Measurements from ENCODE around the gene PCBP3.

PCBP3 gene

DNA sequence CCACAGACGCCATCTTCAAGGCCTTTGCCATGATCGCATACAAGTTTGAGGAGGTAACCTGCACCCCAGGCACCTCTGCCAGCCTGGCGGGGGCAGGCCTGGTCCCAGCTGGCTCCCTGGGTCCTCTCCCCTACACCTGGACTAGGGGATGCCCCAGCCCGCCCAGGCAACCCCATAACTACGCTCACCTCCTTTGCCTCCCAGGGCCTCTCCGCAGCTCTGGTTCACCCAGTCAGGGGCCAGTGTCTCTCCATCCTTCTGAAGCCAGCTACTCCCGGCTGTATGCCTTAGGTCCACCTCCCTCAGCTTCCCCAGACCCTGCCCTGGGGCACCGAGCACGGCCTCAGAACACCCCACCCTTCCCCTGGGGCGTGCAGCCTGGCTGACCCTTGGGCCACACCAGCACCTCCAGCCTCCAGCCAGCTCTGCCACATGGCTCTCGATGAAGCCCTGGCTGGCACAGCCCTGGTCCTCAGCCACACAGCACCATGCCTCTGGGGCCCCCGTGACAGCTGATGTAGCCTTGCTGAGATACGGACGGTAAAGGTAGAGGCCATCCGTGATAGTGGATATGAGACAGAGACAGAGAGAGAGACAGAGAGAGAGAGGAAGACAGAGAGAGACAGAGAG is 257.7 kb downstream of the PCBP3 start:
- Mint-ChIP-seq H3K4me1 (ENCODE audit: low read depth in 2 of 2) (no peaks in the 10 kb centered on the region), H3K4me3 (no peak overlapping the region), H3K36me3 (ENCODE audit: insufficient read depth) (peaks cover 4% of the 10 kb centered on the region)

GRCh38 chr21:45902292-45902995 is 258.9 kb downstream of the PCBP3 start:
- no peak for ATAC-seq (replicated peaks)
- H3K27me3 Mint-ChIP-seq, result peaks cover 4 to 36% of the 10 kb centered on the region in 2 donors
- no peaks in the 10 kb centered on the region for H3K4me1 Mint-ChIP-seq (ENCODE audit: low read depth in 2 of 2)
- no peak for DNase-seq
- H3K4me3 Mint-ChIP-seq, result no peak overlapping the region
- no peak overlapping the region for H3K27ac Mint-ChIP-seq
- H3K9me3 Mint-ChIP-seq, result no peaks in the 10 kb centered on the region
- no peaks in the 10 kb centered on the region for H3K36me3 Mint-ChIP-seq (ENCODE audit: insufficient read depth)

More for the DNA sequence above, 257.7 kb downstream of the PCBP3 start:
- no peak overlapping the region for H3K27ac Mint-ChIP-seq
- H3K9me3 Mint-ChIP-seq, result no peaks in the 10 kb centered on the region
- peaks cover 0 to 28% of the 10 kb centered on the region in 2 donors for H3K27me3 Mint-ChIP-seq
- DNase-seq, result no peak
- no peak for ATAC-seq (replicated peaks)

DNA sequence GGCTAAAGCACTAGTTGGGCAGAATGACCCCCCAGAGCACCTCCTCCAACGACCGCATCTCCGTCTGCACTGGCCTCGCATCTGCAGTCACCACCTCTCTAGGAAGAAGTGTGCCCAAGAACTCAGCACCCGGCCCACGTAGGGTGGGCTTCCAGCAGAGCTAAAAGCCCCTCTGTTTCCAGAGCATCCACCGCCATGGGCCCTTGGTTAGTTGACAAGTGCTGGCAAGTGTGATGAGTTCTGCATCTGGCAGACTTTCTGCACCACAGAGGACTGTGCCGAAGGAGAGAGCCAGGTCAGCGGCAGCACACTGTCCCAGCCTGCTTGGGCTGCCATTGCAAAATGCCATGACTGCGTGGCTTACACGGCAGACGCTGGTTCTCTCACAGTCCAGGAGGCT is 261.7 kb downstream of the PCBP3 start:
- no peak overlapping the region for H3K27ac Mint-ChIP-seq
- peaks cover 0 to 3% of the 10 kb centered on the region in 2 donors for H3K4me1 Mint-ChIP-seq (ENCODE audit: low read depth in 2 of 2)
- peaks cover 4 to 30% of the 10 kb centered on the region in 2 donors for H3K27me3 Mint-ChIP-seq
- H3K9me3 Mint-ChIP-seq, result no peaks in the 10 kb centered on the region
- H3K36me3 Mint-ChIP-seq (ENCODE audit: insufficient read depth), result no peaks in the 10 kb centered on the region
- no peak overlapping the region for H3K4me3 Mint-ChIP-seq
- DNase-seq (no peak), ATAC-seq (replicated peaks) (no peak)

DNA sequence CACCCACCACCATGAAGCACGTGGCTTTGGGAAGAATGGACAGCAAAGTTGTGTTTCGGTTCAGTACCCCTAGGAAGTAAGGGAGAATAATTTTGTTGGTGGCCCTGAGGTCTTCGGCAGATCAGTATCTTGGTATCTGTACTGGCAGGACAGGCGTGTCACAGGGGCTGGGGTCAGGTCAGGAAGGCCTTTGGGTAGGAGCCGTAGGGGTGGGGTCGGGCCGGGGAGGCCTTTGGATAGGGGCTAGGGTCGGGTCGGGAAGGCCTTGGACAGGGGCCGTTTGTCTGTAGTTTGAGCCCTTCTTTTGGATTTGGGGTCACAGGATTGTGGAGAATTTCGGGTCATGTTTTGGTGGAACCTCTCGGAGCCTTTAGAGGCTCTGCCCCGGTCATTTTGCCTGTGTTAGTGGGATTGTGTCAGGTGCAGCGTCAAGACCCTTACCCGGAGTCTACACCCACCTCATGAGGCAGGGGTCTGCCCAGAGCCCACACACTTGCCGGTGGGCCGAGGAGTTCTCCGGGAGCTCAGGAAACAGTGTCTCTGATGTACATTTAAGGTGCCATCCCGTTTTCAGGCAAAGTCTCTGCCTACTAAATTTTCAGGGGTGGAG is 262.8 kb downstream of the PCBP3 start:
- Mint-ChIP-seq H3K27me3 (peaks cover 7 to 40% of the 10 kb centered on the region in 2 donors), H3K4me3 (no peak overlapping the region), H3K36me3 (ENCODE audit: insufficient read depth) (no peaks in the 10 kb centered on the region), H3K4me1 (ENCODE audit: low read depth in 2 of 2) (peaks cover 0 to 3% of the 10 kb centered on the region in 2 donors), H3K9me3 (no peaks in the 10 kb centered on the region), H3K27ac (no peak overlapping the region)
- DNase-seq, result no peak
- no peak for ATAC-seq (replicated peaks)

GRCh38 chr21:45906859-45907258 is 263.3 kb downstream of the PCBP3 start:
- H3K27ac Mint-ChIP-seq, result no peak overlapping the region
- DNase-seq, result no peak
- no peak for ATAC-seq (replicated peaks)
- no peaks in the 10 kb centered on the region for H3K9me3 Mint-ChIP-seq
- peaks cover 0 to 3% of the 10 kb centered on the region in 2 donors for H3K4me1 Mint-ChIP-seq (ENCODE audit: low read depth in 2 of 2)
- H3K4me3 Mint-ChIP-seq, result no peak overlapping the region
- H3K36me3 Mint-ChIP-seq (ENCODE audit: insufficient read depth), result no peaks in the 10 kb centered on the region
- peaks cover 11 to 42% of the 10 kb centered on the region in 2 donors for H3K27me3 Mint-ChIP-seq

DNA sequence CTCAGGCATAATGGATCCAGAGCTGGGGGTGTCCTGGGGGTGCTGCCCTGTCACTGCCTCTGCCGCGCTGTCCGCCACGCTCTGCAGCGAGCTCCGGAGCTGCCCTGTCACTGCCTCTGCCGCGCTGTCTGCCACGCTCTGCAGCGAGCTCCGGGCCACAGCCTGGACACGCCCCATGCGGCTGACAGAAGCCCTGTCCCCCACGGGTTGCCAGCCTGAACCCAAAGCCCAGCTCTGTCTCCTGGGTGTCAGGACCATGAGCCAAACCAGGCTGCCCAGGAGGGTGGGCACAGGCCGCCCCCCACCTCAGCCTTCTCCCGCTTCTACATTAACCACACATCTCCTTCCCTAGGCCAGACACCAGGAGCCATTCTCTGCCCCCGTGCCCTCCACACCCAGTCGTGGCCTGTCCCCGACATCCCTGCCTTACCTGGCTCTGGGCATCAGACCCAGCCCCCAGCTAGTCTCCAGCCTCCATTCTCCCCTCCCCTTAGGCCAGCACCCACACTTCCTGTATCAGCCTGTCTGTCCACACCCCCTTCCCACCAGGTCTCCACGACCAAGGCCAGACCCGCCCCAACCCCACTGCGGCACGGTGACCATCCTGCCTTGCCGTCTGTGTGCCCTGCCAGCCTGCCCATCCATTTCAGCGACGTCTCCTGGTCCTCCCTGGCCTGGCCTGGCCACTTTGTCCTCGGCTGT is 265.2 kb downstream of the PCBP3 start:
- ATAC-seq (replicated peaks), result no peak
- H3K4me1 Mint-ChIP-seq (ENCODE audit: low read depth in 2 of 2), result peaks cover 0 to 3% of the 10 kb centered on the region in 2 donors
- peaks cover 11 to 53% of the 10 kb centered on the region in 2 donors for H3K27me3 Mint-ChIP-seq
- H3K4me3 Mint-ChIP-seq, result no peak overlapping the region
- H3K9me3 Mint-ChIP-seq, result no peaks in the 10 kb centered on the region
- H3K36me3 Mint-ChIP-seq (ENCODE audit: insufficient read depth), result no peaks in the 10 kb centered on the region
- DNase-seq, result no peak
- no peak overlapping the region for H3K27ac Mint-ChIP-seq

DNA sequence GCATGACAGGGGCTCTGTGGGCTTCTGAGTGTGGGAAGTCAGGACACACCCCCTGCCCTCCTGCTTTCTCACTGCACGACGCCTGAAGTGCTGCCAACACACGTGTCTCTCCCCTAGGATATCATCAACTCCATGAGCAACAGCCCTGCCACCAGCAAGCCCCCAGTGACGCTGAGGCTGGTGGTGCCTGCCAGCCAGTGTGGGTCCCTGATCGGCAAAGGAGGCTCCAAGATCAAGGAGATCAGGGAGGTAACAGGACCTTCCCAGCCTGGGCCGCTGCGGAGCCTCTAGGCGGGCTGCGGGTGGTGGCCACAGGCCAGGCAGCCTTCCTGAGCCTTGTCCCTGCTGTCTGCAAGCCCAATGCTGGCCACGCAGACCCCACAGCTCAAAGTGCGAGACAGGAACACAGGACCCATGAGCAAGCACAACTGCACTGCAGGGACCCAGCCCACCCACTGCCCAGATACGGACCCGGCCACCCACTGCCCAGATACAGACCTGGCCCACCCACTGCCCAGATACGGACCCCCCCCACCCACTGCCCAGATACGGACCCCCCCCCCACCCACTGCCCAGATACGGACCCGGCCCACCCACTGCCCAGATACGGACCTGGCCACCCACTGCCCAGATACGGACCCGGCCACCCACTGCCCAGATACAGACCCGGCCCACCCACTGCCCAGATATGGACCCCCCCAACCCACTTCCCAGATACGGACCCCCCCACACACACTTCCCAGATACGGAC is 265.9 kb downstream of the PCBP3 start:
- H3K36me3 Mint-ChIP-seq (ENCODE audit: insufficient read depth), result no peaks in the 10 kb centered on the region
- H3K27me3 Mint-ChIP-seq, result peaks cover 11 to 60% of the 10 kb centered on the region in 2 donors
- no peak overlapping the region for H3K4me3 Mint-ChIP-seq
- H3K4me1 Mint-ChIP-seq (ENCODE audit: low read depth in 2 of 2), result peaks cover 0 to 3% of the 10 kb centered on the region in 2 donors
- ATAC-seq (replicated peaks) (no peak), DNase-seq (no peak)
- H3K27ac Mint-ChIP-seq, result no peak overlapping the region
- no peaks in the 10 kb centered on the region for H3K9me3 Mint-ChIP-seq

- H3K27me3 Mint-ChIP-seq, result peaks cover 11 to 67% of the 10 kb centered on the region in 2 donors
- H3K4me3 Mint-ChIP-seq, result no peak overlapping the region
- no peaks in the 10 kb centered on the region for H3K36me3 Mint-ChIP-seq (ENCODE audit: insufficient read depth)
- DNase-seq (no peak), ATAC-seq (replicated peaks) (no peak)
- H3K4me1 Mint-ChIP-seq (ENCODE audit: low read depth in 2 of 2), result peaks cover 0 to 3% of the 10 kb centered on the region in 2 donors
- H3K9me3 Mint-ChIP-seq, result no peaks in the 10 kb centered on the region
- no peak overlapping the region for H3K27ac Mint-ChIP-seq
Observed at GRCh38 chr21:45910155-45910547, 266.6 kb downstream of the PCBP3 start.

- ATAC-seq (replicated peaks), result no peak
- Mint-ChIP-seq H3K27ac (no peak overlapping the region), H3K9me3 (no peaks in the 10 kb centered on the region), H3K36me3 (ENCODE audit: insufficient read depth) (no peaks in the 10 kb centered on the region), H3K4me3 (no peak overlapping the region), H3K4me1 (ENCODE audit: low read depth in 2 of 2) (peaks cover 0 to 3% of the 10 kb centered on the region in 2 donors), H3K27me3 (peaks cover 11 to 72% of the 10 kb centered on the region in 2 donors)
- no peak for DNase-seq
Observed at GRCh38 chr21:45910548-45911221, 267.2 kb downstream of the PCBP3 start.

DNA sequence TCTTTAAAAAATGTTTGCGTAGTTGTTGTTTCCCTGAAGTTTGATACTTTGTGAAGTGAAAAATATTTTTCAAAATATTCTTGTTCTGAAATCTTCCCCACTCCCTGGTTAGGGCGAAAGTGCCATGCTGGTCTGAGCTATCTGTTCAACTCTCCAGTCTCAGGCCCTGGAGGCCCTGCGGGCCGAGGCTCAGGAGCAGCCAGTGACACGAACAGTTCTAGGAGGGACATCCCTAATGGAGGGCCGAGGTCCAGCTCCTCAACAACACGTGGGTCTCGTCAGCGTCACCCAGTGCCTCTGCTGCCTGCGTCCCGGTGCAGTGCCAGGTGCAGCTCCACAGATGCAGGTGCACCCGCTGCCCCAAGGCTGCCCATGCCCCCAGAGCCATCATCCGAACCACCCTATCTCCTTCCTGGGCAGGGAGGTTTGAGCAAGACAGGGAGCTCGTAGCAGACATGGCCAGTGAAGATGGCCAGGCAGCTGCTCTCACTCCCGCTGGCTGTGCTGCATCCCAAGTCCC is 268.3 kb downstream of the PCBP3 start:
- Mint-ChIP-seq H3K36me3 (ENCODE audit: insufficient read depth) (no peaks in the 10 kb centered on the region), H3K27me3 (peaks cover 7 to 72% of the 10 kb centered on the region in 2 donors), H3K27ac (no peak overlapping the region), H3K4me3 (no peak overlapping the region), H3K4me1 (ENCODE audit: low read depth in 2 of 2) (peaks cover 0 to 3% of the 10 kb centered on the region in 2 donors), H3K9me3 (no peaks in the 10 kb centered on the region)
- DNase-seq (no peak), ATAC-seq (replicated peaks) (no peak)

GRCh38 chr21:45912611-45913417 is 269.3 kb downstream of the PCBP3 start:
- peaks cover 7 to 74% of the 10 kb centered on the region in 2 donors for H3K27me3 Mint-ChIP-seq
- DNase-seq, result no peak
- H3K4me3 Mint-ChIP-seq, result no peak overlapping the region
- H3K4me1 Mint-ChIP-seq (ENCODE audit: low read depth in 2 of 2), result peaks cover 0 to 3% of the 10 kb centered on the region in 2 donors
- no peaks in the 10 kb centered on the region for H3K9me3 Mint-ChIP-seq
- H3K36me3 Mint-ChIP-seq (ENCODE audit: insufficient read depth), result peaks cover 3% of the 10 kb centered on the region
- no peak for ATAC-seq (replicated peaks)
- H3K27ac Mint-ChIP-seq, result no peak overlapping the region

DNA sequence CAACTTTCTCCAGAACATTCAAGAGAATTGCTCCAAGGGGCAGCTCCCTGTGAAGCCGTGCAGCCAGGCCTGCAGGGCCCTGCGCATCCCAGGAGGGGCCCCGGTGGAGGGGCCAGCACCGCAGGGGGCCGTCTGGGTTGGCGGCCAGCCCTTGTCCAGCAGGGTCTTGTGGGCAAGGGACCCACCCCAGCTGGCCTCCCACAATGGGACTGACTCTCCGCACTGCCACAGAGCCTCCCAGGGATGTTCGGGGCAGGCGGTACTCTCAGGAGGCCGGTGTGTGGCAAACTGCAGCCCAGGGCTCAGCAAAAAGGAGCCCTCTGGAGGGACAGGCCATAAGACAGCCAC is 269.9 kb downstream of the PCBP3 start:
- Mint-ChIP-seq H3K4me1 (ENCODE audit: low read depth in 2 of 2) (peaks cover 0 to 3% of the 10 kb centered on the region in 2 donors), H3K4me3 (no peak overlapping the region), H3K27ac (no peak overlapping the region), H3K9me3 (no peaks in the 10 kb centered on the region), H3K36me3 (ENCODE audit: insufficient read depth) (peaks cover 3% of the 10 kb centered on the region), H3K27me3 (peaks cover 7 to 75% of the 10 kb centered on the region in 2 donors)
- no peak for ATAC-seq (replicated peaks)
- no peak for DNase-seq

Data from effector memory CD8-positive, alpha-beta T cell (primary cell).